KMS-11 (cell line): ENCODE data around the gene MORN1.

ENCODE experiments used
- H2AFZ ChIP-seq: fragments of 200-600 bp; sonication (generic); 2 replicates; pipeline ENCODE4 v1.6.1; 2016; ENCODE audit warnings: antibody characterized with exemption, mixed run types, low read depth
- H3K27ac ChIP-seq: fragments of 200-600 bp; sonication (generic); 2 replicates; pipeline ENCODE4 v1.6.1; 2016; ENCODE audit warnings: mild to moderate bottlenecking, mixed run types
- H3K27me3 ChIP-seq: fragments of 200-600 bp; sonication (generic); 2 replicates; pipeline ENCODE4 v1.6.1; 2017; ENCODE audit warnings: mild to moderate bottlenecking, low read depth, mixed run types, moderate library complexity; ENCODE audit not compliant: insufficient read depth
- H3K36me3 ChIP-seq: fragments of 200-600 bp; sonication (generic); 2 replicates; pipeline ENCODE4 v1.6.1; 2017; ENCODE audit warnings: mild to moderate bottlenecking, mixed run types; ENCODE audit not compliant: insufficient read depth
- H3K4me1 ChIP-seq: fragments of 200-600 bp; sonication (generic); 2 replicates; pipeline ENCODE4 v1.6.1; 2016; ENCODE audit warnings: mild to moderate bottlenecking, low read depth, mixed run types; ENCODE audit not compliant: poor library complexity, severe bottlenecking
- H3K4me2 ChIP-seq: fragments of 200-600 bp; sonication (generic); 2 replicates; pipeline ENCODE4 v1.7.0; 2016; ENCODE audit warnings: mild to moderate bottlenecking, mixed run types
- H3K4me3 ChIP-seq: fragments of 200-600 bp; sonication (generic); IDR thresholded peaks from 2 replicates; pipeline ENCODE4 v1.6.1; 2017; ENCODE audit warnings: low read depth, low read length, mixed read lengths; ENCODE audit not compliant: insufficient read depth
- H3K79me2 ChIP-seq: fragments of 200-600 bp; sonication (generic); 2 replicates; pipeline ENCODE4 v1.6.1; 2016; ENCODE audit warnings: low read depth, mixed run types; ENCODE audit not compliant: insufficient read depth
- H3K9ac ChIP-seq: fragments of 200-600 bp; sonication (generic); 2 replicates; pipeline ENCODE4 v1.6.1; 2016; ENCODE audit warnings: mild to moderate bottlenecking, mixed run types
- H4K20me1 ChIP-seq: fragments of 200-600 bp; sonication (generic); 2 replicates; pipeline ENCODE4 v1.6.1; 2016; ENCODE audit warnings: mild to moderate bottlenecking, mixed run types; ENCODE audit not compliant: insufficient read depth
- CTCF ChIP-seq: fragments of 200-600 bp; sonication (generic); conservative IDR thresholded peaks from 2 replicates; pipeline ENCODE4 v1.6.1; 2017; ENCODE audit warnings: low read depth, mild to moderate bottlenecking, antibody characterized with exemption, low read length, moderate library complexity, mixed read lengths

MORN1 gene

GRCh38 chr1:2340086-2340917, 51.1 kb downstream of the MORN1 start:
- Histone ChIP-seq H3K4me2 (no peak overlapping the region), H3K4me1 (no peaks in the 10 kb centered on the region), H2AFZ (no peak overlapping the region), H4K20me1 (no peaks in the 10 kb centered on the region), H3K9ac (no peak overlapping the region), H3K27ac (no peak overlapping the region), H3K27me3 (peaks cover 91% of the 10 kb centered on the region), H3K4me3 (no peak overlapping the region), H3K36me3 (no peaks in the 10 kb centered on the region), H3K79me2 (no peaks in the 10 kb centered on the region)
- no peak for TF ChIP-seq CTCF

GRCh38 chr1:2339206-2340085, 51.9 kb downstream of the MORN1 start:
- Histone ChIP-seq H3K4me3 (no peak overlapping the region), H3K27ac (no peak overlapping the region), H3K36me3 (no peaks in the 10 kb centered on the region), H4K20me1 (no peaks in the 10 kb centered on the region), H3K9ac (no peak overlapping the region), H3K79me2 (no peaks in the 10 kb centered on the region), H3K4me2 (no peak overlapping the region), H3K27me3 (peaks cover 95% of the 10 kb centered on the region), H3K4me1 (no peaks in the 10 kb centered on the region), H2AFZ (no peak overlapping the region)
- no peak for TF ChIP-seq CTCF

- Histone ChIP-seq H3K27me3 (peaks cover 98% of the 10 kb centered on the region), H3K4me3 (no peak overlapping the region), H3K4me1 (no peaks in the 10 kb centered on the region), H3K9ac (no peak overlapping the region), H4K20me1 (no peaks in the 10 kb centered on the region), H2AFZ (no peak overlapping the region), H3K36me3 (no peaks in the 10 kb centered on the region), H3K27ac (no peak overlapping the region), H3K4me2 (no peak overlapping the region), H3K79me2 (no peaks in the 10 kb centered on the region)
- no peak for TF ChIP-seq CTCF
Observed at GRCh38 chr1:2337501-2337900, 53.9 kb downstream of the MORN1 start.

- H2AFZ ChIP-seq, result no peak overlapping the region
- H3K27ac ChIP-seq, result no peak overlapping the region
- no peak overlapping the region for H3K4me2 ChIP-seq
- H4K20me1 ChIP-seq, result no peaks in the 10 kb centered on the region
- no peak overlapping the region for H3K9ac ChIP-seq
- no peaks in the 10 kb centered on the region for H3K4me1 ChIP-seq
- no peaks in the 10 kb centered on the region for H3K79me2 ChIP-seq
- TF ChIP-seq CTCF, result no peak
- H3K4me3 ChIP-seq, result no peak overlapping the region
- H3K27me3 ChIP-seq, result peaks cover 97% of the 10 kb centered on the region
- no peaks in the 10 kb centered on the region for H3K36me3 ChIP-seq
Observed at GRCh38 chr1:2337081-2337480, 54.3 kb downstream of the MORN1 start.
